ENCODE data around the gene ROBO1.

The ROBO1 gene

GRCh38 chr3:78562328-78562727, 1205.5 kb downstream of the ROBO1 start:
- POLR2A ChIA-PET (ENCODE audit: low non-redundant PET) = no interaction called here
- no peak for DNase-seq (ENCODE audit: low spot score)
- no peak overlapping the region for H3K27ac ChIP-seq
- no peak for TF ChIP-seq CTCF (conservative IDR thresholded peaks at IDR 0.05; ENCODE audit: low read depth)
- CTCF ChIA-PET = no interaction called here

Data from RWPE1 (cell line).